Sigmoid colon (tissue), 4 donors: ENCODE results near the gene PHLDB1.
A peak's percentile ranks its signal among the peaks of the same experiment; 100 is the strongest.
"Not testable (repeated sequence)": the region's sequence is repeated elsewhere in the genome, so short reads cannot be mapped to it uniquely, and the experiment has no call there.

Experiments used
- POLR2AphosphoS5 ChIP-seq, 4 donors: sonication (generic); formaldehyde crosslinking; IDR thresholded peaks; one replicate each; pipeline ENCODE4 v1.6.1; 2017; ENCODE audit warnings: antibody characterized with exemption in 4 of 4
- TF ChIP-seq, protein P1 (sequence below), 4 experiments: fragments of 450-650 bp in 3 of 4; fragments of 200-600 bp in 1 of 4; IDR thresholded peaks; one replicate each; pipeline ENCODE4 v1.5.1; 2016 to 2019; ENCODE audit warnings: antibody characterized with exemption in 4 of 4, mild to moderate bottlenecking in 3 of 4, moderate library complexity in 2 of 4

DNA sequence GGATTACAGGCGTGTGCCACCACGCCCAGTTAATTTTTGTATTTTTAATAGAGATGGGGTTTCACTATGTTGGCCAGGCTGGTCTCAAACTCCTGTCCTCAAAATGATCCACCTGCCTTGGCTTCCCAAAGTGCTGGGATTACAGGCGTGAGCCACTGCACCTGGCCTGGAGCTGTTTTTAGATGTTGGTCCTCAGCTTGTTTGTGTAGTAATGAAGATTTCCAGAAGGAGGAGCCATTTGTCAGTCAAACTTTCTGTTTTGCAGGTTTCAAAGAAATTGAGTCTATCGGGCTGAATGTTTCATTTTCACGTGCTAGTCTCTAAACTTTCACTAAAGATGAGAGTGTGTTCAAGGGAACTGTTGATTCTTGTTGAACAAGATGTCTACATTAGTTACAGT is 12.4 kb upstream of the PHLDB1 start:
- TF ChIP-seq, protein P1, sequence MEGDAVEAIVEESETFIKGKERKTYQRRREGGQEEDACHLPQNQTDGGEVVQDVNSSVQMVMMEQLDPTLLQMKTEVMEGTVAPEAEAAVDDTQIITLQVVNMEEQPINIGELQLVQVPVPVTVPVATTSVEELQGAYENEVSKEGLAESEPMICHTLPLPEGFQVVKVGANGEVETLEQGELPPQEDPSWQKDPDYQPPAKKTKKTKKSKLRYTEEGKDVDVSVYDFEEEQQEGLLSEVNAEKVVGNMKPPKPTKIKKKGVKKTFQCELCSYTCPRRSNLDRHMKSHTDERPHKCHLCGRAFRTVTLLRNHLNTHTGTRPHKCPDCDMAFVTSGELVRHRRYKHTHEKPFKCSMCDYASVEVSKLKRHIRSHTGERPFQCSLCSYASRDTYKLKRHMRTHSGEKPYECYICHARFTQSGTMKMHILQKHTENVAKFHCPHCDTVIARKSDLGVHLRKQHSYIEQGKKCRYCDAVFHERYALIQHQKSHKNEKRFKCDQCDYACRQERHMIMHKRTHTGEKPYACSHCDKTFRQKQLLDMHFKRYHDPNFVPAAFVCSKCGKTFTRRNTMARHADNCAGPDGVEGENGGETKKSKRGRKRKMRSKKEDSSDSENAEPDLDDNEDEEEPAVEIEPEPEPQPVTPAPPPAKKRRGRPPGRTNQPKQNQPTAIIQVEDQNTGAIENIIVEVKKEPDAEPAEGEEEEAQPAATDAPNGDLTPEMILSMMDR (IDR thresholded peaks at IDR 0.05) = peak; percentile 8 to 45 (median 39)
- TF ChIP-seq POLR2AphosphoS5 (IDR thresholded peaks at IDR 0.05) = not testable (repeated sequence)
